AG04450 (cell line): ENCODE results near the gene SIGLEC9. TPM values are rescaled to one million over a fixed set of nuclear protein-coding genes. Genes with fewer than 3 reads are reported as not detected.

Experiments used
- CTCF ChIA-PET: fragments of 300-600, 350-600 bp; formaldehyde crosslinking; extraction: SDS; loops from one replicate; lab custom pipeline; 2022; ENCODE audit warnings: antibody characterized with exemption, inconsistent platforms; lab: Charles Lee
- POLR2A ChIA-PET: fragments of 350-600 bp; formaldehyde crosslinking; extraction: SDS; loops from one replicate; lab custom pipeline; 2021; ENCODE audit warnings: antibody characterized with exemption, inconsistent platforms; lab: Yijun Ruan, JAX
- DNase-seq: peaks from one replicate; pipeline ENCODE4 v3.0.0-alpha.2; 2011; ENCODE audit warnings: low read depth, low spot score
- H3K27ac ChIP-seq: one replicate; pipeline ENCODE4 v1.5.1; 2012; ENCODE audit warnings: low read depth, low read length, control low read depth
- H3K27me3 ChIP-seq: one replicate; pipeline ENCODE4 v1.6.0; 2012; ENCODE audit warnings: low read length; ENCODE audit not compliant: control insufficient read depth, insufficient read depth
- H3K4me3 ChIP-seq: 2 replicates; pipeline ENCODE4 v1.5.1; 2011; ENCODE audit warnings: mild to moderate bottlenecking, low read depth, low read length, control low read depth
- H3K9me3 ChIP-seq: 2 replicates; pipeline ENCODE4 v1.5.1; 2012; ENCODE audit warnings: low read length; ENCODE audit not compliant: control insufficient read depth, insufficient read depth
- polyA plus RNA-seq: library from polyadenylated mRNA; depleted of rRNA; stranded (reverse); fragments of >200 nt; gene quantifications from 2 replicates; pipeline ENCODE4 v1.2.3, GENCODE V29; 2011
- TF ChIP-seq, protein P1 (sequence below): IDR thresholded peaks from 2 replicates; pipeline ENCODE4 v1.5.1; 2011; ENCODE audit warnings: low read depth, low read length, control low read depth, inconsistent platforms

Gene SIGLEC9
- polyA plus RNA-seq, 1 experiment = not detected

DNA sequence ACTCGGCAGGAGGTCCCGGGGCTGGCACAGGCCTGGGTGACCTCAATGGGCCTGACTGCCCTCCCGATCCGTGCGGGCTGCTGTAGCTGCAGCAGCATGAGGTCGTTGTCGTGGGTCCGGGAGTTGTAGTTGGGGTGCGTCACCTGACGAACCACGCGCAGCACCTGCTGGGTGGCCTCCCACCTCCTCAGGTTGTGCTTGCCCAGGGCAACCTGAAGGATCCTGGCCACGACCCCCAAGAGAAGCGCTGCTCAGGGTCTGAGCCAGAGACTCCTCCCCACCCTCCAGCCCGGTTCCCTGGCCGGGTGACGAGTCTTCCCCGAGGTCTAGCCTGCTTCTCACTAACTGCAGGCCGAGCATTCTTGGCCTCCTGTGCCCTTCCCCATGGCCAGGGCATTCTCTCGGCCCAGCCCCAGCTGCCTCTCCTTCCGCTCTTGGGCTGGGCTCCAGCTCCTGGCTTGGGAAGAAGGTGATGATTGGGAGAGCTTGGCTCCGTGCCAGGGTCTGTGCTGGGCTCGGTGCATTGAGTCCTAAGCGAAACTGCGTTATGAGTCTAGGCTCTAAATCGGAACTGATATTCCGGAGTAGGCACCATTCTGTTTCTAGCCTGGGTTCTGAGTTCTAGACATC is 45.1 kb upstream of the SIGLEC9 start:
- ChIA-PET POLR2A (no interaction called here), CTCF (no interaction called here)
- Histone ChIP-seq H3K9me3 (peaks cover 10% of the 10 kb centered on the region; the same call in 1 of the 2 replicates), H3K27me3 (peaks cover 2% of the 10 kb centered on the region), H3K4me3 (no peak overlapping the region), H3K27ac (no peak overlapping the region)
- TF ChIP-seq, protein P1, sequence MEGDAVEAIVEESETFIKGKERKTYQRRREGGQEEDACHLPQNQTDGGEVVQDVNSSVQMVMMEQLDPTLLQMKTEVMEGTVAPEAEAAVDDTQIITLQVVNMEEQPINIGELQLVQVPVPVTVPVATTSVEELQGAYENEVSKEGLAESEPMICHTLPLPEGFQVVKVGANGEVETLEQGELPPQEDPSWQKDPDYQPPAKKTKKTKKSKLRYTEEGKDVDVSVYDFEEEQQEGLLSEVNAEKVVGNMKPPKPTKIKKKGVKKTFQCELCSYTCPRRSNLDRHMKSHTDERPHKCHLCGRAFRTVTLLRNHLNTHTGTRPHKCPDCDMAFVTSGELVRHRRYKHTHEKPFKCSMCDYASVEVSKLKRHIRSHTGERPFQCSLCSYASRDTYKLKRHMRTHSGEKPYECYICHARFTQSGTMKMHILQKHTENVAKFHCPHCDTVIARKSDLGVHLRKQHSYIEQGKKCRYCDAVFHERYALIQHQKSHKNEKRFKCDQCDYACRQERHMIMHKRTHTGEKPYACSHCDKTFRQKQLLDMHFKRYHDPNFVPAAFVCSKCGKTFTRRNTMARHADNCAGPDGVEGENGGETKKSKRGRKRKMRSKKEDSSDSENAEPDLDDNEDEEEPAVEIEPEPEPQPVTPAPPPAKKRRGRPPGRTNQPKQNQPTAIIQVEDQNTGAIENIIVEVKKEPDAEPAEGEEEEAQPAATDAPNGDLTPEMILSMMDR = no peak
- no peak for DNase-seq

DNA sequence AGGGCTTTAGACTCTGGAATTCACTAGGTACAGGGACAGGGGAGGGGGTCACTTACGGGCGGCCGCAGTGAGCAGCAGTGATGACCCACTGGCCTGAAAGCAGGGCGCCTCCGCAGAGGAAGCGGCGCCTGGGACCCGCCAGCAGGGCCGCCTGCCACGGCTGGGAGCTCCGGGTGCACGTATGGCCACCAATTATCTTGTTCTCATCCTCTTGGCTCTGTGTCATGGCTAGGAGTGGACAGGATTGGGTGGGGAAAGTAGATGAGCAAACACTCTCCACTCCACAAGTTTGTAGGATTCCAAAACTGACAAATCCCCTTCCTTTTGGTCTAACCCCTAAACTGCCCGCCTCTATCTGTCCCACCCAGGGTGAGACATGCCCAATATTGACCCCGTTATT is 43.2 kb upstream of the SIGLEC9 start:
- TF ChIP-seq, protein P1 = no peak
- ChIA-PET POLR2A (no interaction called here), CTCF (no interaction called here)
- Histone ChIP-seq H3K27me3 (no peaks in the 10 kb centered on the region), H3K9me3 (peaks cover 10% of the 10 kb centered on the region; the same call in 1 of the 2 replicates), H3K27ac (no peak overlapping the region), H3K4me3 (no peak overlapping the region)
- DNase-seq = no peak

DNA sequence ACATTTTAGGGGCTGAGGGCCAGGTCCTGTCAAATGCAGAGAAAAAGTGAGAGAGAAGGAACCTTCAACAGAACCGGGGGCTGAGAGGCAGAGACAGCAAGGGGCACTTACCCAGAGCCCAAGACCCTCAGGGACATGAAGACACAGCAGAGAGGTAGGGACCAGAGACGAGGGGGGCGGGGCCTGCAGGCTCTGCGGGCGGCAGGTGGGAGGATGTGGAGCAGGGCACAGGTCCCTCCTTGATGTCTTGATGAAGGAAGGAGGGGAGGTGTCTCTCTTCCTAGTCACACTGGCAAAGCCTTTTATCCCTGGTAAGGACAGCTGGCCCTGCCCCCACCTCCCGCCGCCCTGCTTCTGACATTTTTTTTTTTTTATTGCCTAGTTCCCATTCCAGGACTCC is 42.1 kb upstream of the SIGLEC9 start, which contains the start of gene KLK14:
TSS of gene KLK14 (minus strand) at position 277 of the 400 bp plus-strand sequence. CDS start at position 4, 273 bp downstream.
- Histone ChIP-seq H3K27me3 (no peaks in the 10 kb centered on the region), H3K9me3 (peaks cover 10% of the 10 kb centered on the region; the same call in 1 of the 2 replicates), H3K4me3 (no peak within 1 kb of the TSS), H3K27ac (no peak within 1 kb of the TSS)
- DNase-seq = no peak
- CTCF ChIA-PET = no interaction called here
- TF ChIP-seq, protein P1 = no peak
- POLR2A ChIA-PET = no interaction called here

DNA sequence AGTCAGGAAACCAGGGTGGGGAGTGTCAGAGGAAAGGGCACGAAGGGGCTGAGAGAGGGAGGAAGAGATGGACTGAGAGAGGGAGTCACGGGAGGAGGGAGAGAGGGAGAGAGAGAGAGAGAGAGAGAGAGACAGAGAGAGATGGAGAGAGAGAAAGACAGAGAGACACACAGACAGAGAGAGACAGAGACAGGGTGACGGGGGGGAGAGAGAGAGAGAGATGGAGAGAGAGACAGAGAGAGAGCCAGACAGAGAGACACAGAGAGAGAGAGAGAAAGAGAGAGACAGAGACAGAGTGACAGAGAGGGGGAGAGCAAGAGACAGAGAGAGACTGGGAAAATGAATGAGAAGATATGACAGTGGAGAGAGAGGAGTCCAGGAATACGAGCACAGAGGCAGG is 41.5 kb upstream of the SIGLEC9 start:
- CTCF ChIA-PET = no interaction called here
- Histone ChIP-seq H3K27me3 (no peaks in the 10 kb centered on the region), H3K9me3 (peaks cover 10% of the 10 kb centered on the region; the same call in 1 of the 2 replicates), H3K27ac (no peak overlapping the region), H3K4me3 (no peak overlapping the region)
- TF ChIP-seq, protein P1 = no peak
- DNase-seq = no peak
- POLR2A ChIA-PET = no interaction called here

DNA sequence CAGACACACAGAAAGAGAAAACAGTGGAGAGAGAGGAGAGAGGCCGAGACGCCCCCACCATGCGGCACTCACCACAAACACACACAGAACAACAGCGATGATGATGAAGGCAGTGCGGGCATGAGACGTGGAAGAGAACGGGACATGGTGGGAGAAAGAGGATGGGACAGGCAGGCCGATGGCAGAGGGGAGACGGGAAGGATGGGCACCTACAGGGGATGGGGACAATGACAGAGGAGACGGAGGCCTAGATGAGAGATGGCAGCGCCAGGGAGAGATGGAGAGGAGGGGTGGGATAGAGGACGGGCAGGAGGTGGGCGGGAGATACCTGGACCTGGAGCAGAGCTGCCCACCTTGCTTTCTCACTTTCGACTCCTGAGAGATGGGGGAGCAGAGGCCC is 40.9 kb upstream of the SIGLEC9 start:
- DNase-seq = no peak
- Histone ChIP-seq H3K27me3 (no peaks in the 10 kb centered on the region), H3K27ac (no peak overlapping the region), H3K9me3 (peaks cover 10% of the 10 kb centered on the region; the same call in 1 of the 2 replicates), H3K4me3 (no peak overlapping the region)
- ChIA-PET POLR2A (no interaction called here), CTCF (no interaction called here)
- TF ChIP-seq, protein P1 = no peak
